Sigmoid colon (tissue), 4 donors: ENCODE results near the gene MUC5B.

ENCODE experiments used
- CTCF ChIP-seq, 4 experiments: fragments of 450-650 bp in 3 of 4; fragments of 200-600 bp in 1 of 4; IDR thresholded peaks; one replicate each; pipeline ENCODE4 v1.5.1; 2016 to 2019; ENCODE audit warnings: antibody characterized with exemption in 4 of 4, mild to moderate bottlenecking in 3 of 4, moderate library complexity in 2 of 4
- EP300 ChIP-seq, 4 donors: sonication (generic); formaldehyde crosslinking; IDR thresholded peaks; one replicate each; pipeline ENCODE4 v1.6.1; 2017; ENCODE audit warnings: antibody characterized with exemption in 4 of 4
- POLR2A ChIP-seq, 2 donors: fragments of 450-650 bp; IDR thresholded peaks; one replicate each; pipeline ENCODE4 v1.6.1; 2016; ENCODE audit warnings: antibody characterized with exemption in 2 of 2, mild to moderate bottlenecking in 2 of 2, moderate library complexity in 2 of 2
- POLR2AphosphoS5 ChIP-seq, 4 donors: sonication (generic); formaldehyde crosslinking; IDR thresholded peaks; one replicate each; pipeline ENCODE4 v1.6.1; 2017; ENCODE audit warnings: antibody characterized with exemption in 4 of 4

- no peak for TF ChIP-seq EP300 (IDR thresholded peaks at IDR 0.05)
- TF ChIP-seq CTCF (IDR thresholded peaks at IDR 0.05): no peak
- no peak for TF ChIP-seq POLR2AphosphoS5 (IDR thresholded peaks at IDR 0.05)
- TF ChIP-seq POLR2A (IDR thresholded peaks at IDR 0.05): no peak
Observed at GRCh38 chr11:1194231-1194976, 28.5 kb upstream of the MUC5B start.
